COLO668 (cell line): ENCODE results near the gene KRTAP12-4.
"Not testable (repeated sequence)": the region's sequence is repeated elsewhere in the genome, so short reads cannot be mapped to it uniquely, and the experiment has no call there.

Experiments used
- DNase-seq: peaks from one replicate; lab custom pipeline; 2025; ENCODE audit not compliant: unreplicated experiment; lab: John Stamatoyannopoulos, UW

The KRTAP12-4 gene

DNA sequence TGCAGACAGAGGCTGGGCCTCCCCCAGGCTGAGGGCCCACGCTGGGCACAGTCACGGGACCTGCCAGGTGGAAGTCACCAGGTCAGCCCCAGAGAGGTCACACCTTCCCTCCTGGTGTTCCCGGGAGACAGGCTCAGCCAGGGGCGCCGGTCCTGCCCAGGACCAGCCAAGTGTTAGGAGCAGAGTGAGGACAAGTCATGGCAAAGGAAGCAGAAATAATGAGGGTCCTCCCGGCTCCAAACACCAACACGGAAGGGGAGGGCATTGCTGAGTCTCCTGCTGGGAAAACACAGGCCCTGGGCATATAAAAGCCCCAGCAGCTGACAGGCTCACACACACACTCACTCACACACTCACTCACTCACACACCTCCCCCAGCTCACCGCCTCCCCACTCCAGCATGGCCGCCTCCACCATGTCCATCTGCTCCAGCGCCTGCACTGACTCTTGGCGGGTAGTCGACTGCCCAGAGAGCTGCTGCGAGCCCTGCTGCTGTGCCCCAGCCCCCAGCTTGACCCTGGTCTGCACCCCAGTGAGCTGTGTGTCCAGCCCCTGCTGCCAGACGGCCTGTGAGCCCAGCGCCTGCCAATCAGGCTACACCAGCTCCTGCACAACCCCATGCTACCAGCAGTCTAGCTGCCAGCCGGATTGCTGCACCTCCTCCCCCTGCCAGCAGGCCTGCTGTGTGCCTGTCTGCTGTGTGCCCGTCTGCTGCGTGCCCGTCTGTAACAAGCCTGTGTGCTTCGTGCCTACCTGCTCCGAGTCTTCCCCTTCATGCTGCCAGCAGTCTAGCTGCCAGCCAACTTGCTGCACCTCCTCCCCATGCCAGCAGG lies 17.2 kb downstream of the KRTAP12-4 start, which contains the start of gene KRTAP10-10:
Gene KRTAP10-10 (plus strand): TSS at position 339 of the 833 bp plus-strand sequence. CDS start 62 bp downstream, at position 401.
- no peak for DNase-seq

DNA sequence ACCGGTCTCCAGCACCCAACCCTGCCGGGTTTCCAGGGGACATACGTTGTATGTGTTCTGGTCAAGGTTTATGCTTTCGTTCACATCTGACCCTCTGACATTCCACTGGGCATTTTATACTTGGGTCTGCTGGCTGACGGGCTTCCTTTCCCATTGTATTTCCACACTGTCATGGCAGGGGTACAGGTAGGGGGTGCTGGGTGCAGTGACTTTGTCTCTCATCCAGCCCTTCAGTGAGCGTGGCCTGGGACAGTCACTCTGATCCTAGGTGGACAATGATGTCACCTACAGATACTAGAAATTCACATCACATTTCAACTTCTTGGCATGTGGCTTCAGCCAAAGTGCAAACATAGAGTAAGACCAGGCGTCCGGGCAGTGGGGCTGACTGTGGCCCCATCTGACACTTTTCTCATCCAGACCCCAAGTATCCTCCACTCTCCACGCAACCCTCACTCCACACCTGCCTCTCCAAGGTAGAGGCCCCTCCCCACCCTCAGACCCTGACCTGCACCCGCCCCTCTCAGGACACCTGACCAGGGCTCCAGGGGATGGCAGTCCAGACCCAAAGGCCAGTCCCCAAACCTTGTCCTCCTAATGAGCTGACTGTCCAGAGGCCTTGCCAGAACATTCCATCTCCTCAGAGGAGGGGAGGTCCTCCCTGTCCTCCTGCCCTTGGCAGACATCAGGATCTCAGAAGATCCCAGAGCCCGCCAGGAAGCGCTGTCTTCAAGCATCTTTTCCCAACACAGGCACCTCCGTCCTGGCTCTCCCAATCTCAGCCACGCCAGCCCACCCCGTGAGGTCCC lies 18.0 kb downstream of the KRTAP12-4 start:
- DNase-seq = no peak

DNA sequence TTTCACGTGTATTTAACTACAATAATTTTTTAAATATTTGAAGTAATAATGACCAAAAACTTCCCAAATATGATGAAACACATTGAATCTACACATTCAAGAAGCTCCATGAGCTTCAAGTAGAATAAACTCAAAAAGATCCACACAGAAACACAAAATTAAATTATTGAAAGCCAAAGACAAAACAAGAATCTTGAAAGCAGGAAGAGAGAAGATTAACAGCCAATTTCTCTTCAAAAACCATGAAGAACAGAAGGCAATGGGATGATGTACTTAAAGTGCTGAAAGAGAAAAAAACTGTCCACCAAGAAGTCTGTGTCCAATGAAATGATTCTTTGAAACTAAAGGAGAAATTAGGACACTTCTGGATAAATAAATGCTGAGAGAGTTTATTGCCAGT lies 22.4 kb downstream of the KRTAP12-4 start:
- no peak for DNase-seq

DNA sequence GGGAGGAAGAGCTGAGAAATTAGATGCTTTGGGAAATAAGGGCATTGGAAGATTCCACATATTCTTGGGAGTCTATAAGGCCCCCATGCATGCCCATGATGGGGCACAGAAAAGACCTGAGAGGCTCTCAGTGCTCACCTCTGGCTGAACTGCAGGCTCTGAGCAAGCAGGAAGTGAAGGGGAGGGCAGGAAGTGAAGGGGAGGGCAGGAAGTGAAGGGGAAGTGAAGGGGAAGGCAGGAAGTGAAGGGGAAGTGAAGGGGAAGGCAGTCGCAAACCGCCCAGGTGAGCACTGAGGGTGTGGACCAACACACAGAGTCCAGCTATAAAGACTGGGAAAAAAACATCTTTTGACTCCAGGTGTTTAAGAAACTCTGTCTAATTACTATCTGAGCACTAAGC lies 24.0 kb downstream of the KRTAP12-4 start:
- DNase-seq = no peak

DNA sequence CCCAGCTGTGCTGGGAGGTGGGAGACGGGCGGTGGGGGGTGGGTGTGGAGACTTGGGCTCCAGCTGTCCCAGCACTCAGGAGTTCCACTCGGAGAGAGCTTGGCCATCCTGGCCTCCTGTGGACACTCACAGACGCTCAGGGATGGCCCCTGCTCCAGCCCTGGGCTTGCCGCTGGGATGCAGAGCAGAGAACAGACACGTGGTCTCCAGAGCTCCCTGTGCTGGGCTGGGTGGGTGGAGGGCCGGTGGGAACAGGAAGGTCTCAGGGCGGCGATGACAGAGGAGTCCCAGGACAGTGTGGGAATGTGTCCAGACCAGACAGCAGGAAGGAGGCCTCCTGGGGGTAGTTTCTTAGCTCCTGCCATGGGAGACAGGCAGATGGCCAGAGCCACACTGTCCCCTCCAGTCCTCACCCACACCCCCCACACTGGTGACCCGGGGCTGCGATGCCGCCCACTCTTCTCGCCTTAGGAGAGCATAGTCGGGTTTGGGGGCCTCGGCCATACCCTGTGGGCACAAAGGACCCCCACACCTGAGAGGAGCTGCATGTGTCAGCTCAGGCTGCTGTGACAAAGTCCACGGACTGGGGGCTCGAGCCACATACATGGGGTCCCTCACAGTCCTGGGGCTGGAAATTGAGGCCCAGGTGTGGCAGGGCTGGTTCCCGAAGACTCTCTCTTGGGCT lies 25.6 kb downstream of the KRTAP12-4 start:
- DNase-seq = no peak

DNA sequence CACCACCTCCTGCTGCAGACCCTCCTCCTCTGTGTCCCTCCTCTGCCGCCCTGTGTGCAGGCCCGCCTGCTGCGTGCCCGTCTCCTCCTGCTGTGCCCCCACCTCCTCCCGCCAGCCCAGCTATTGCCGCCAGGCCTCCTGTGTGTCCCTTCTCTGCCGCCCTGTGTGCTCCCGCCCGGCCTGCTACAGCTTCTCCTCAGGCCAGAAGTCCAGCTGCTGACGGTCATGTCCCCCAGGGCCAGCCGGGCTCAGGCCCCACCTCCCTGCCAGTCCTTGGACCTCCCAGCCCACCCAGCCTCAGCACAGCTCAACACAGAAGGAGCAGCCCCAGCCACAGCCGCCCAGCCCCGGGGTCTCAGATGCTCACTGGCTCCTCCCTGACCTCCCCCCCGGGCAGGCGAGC lies 26.6 kb downstream of the KRTAP12-4 start:
- not testable (repeated sequence) for DNase-seq

DNA sequence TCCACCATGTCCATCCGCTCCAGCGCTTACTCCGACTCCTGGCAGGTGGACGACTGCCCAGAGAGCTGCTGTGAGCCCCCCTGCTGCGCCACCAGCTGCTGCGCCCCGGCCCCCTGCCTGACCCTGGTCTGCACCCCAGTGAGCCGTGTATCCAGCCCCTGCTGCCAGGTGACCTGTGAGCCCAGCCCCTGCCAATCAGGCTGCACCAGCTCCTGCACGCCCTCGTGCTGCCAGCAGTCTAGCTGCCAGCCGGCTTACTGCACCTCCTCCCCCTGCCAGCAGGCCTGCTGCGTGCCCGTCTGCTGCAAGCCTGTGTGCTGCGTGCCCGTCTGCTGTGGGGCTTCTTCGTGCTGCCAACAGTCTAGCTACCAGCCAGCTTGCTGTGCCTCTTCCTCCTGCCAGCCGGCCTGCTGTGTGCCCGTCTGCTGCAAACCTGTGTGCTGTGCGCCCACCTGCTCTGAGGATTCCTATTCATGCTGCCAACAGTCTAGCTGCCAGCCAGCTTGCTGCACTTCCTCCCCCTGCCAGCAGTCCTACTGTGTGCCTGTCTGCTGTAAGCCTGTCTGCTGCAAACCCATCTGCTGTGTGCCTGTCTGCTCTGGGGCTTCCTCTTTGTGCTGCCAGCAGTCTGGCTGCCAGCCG lies 27.2 kb downstream of the KRTAP12-4 start:
- not testable (repeated sequence) for DNase-seq

DNA sequence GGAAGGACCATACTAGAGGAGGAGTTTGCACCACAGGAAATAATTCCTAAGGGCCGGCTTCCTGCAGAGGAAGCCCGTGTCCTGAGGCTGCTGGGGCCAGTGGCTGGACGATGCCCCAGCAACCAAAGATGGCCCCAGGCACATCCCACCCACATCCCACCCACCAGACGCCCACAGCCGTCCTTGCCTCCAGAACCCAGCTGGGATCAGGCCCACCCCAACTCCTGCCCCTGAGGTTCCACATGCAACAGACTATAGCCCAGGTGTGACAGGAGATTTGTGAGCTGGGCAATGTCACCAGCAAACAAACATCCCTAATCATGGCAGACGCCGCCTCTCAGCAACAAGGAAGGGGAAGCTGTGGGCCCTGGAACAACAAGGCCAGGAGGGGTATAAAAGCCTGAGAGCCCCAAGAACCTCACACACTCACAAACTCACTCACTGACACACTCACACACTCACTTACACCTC lies 27.8 kb downstream of the KRTAP12-4 start, which contains the start of gene KRTAP10-9:
Gene KRTAP10-9 (plus strand): TSS at position 421 of the 471 bp plus-strand sequence. CDS start 79 bp downstream, outside the sequence.
- DNase-seq = no peak

DNA sequence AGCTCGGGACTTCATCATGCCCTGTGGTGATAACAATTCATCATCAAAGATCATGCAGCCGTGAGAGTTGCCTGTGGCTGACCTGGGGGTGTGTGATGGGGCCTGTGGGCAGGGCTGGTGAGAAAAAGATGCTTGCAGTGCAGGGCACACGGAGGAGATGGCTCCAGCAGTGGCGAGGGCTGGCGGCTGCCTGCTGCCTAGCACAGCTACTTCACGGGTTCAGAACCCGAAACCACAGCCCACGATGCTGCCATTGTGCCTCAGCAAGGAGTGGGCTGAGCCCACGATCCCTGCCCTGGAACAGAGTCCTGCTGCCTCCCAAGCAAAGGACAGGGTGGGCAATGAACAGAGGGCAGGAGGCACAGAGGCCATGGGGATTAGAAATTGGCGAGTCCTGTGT lies 28.2 kb downstream of the KRTAP12-4 start:
- DNase-seq = no peak

DNA sequence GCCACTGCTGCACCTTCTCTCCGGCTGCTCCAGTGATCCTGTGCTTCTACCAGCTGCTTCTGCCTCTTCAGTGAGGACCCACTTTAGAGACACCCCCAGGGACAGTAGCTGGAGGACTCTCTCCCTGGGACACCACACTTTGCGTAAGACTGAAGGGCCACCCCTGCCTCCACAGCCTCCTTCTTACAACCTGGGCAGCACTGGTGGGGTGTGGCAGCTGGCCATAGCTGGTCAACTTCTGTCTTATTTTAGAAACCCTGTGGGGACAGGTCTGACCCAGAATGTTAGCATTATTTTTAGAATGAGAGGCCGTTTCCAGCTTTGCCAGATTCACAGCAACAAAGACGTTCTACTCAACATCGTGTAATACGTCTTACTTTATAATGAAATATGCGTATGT lies 28.7 kb downstream of the KRTAP12-4 start:
- no peak for DNase-seq

DNA sequence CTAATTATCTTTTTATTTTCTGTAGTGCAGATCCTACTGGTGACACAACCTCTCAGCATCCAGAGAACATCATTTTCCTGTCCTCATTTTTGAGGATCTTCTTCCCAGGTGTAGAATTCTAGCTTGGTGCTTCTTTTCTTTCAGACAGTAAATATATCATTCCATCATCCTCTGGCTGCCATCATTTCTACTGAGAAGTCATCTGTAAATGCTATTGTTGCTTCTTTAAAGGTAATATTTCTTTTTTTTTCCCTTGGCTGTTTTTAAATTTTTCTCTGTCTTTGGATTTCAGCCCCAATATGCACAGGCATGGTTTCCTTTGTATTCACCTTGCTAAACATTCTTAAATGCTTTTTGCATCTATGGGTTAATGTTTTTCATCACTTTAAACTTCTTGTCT lies 30.9 kb downstream of the KRTAP12-4 start:
- DNase-seq = no peak

DNA sequence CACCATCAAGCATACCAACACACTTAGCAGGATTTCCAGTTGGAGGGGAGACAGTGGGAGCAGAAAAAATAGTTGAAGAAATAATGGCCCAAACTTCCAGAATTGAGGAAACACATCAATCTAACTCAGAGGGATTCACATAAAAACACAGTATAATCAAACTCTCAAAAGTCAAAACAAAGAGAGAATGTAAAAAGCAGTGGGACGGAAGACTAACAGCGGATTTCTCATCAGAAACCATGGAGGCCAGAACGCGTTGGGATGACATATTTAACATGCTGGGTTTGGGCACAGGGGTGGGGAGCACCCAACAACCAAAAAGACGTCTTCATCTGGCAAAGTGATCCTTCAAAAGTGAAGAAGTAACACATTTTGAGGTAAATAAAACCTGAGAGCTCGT lies 34.6 kb downstream of the KRTAP12-4 start:
- no peak for DNase-seq

DNA sequence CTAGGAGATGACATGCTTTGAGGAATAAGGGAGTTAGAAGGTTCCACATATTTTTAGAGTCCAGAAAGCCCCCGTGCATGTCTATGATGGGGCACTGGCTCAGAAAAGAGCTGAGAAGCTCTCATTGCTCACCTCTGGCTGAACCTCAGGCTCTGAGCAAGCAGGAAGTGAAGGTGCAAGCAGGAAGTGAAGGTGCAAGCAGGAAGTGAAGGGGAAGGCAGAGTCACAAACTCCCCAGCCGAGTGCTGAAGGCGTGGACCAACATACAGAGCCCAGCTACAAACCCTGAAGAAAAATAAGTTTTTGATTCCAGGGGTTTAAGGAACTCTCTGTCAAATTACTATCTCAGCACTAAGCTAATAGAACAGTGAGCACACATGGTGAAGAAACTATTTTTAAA lies 35.5 kb downstream of the KRTAP12-4 start:
- no peak for DNase-seq

DNA sequence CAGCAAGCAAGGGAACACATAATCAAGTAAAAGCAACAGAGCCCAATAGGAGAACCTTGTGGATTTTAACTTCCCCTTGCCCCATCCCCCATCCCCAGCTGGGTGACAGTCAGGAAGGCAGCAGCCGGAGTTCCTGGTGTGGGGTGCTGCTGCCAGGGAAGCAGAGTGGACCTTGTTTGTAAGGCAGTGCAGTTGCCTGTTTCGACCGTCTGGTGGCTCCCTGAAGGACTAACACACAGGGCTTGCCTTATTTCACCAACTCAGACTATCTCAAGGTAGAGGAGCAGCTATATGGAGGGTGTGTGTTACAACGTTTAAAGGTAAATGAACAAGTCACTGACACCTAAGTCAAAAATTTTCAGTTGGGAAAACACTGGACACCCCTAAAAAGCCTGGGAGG lies 36.0 kb downstream of the KRTAP12-4 start:
- DNase-seq = peak; percentile 17

DNA sequence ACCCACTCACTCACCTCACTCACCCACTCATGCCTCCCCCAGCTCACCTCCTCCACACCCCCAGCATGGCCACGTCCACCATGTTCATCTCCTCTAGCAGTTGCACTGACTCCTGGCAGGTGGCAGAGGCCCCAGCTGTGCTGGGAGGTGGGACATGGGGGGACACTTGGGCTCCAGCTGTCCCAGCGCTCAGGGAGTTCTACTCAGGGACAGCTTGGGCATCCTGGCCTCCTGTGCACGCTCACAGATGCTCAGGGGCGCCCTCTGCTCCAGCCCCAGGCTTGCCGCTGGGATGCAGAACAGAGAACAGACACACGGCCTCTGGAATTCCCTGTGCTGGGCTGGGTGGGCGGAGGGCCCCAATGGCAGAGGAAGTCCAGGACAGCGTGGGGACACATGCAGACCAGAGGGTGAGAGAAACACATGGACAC lies 37.4 kb downstream of the KRTAP12-4 start:
- DNase-seq = no peak

DNA sequence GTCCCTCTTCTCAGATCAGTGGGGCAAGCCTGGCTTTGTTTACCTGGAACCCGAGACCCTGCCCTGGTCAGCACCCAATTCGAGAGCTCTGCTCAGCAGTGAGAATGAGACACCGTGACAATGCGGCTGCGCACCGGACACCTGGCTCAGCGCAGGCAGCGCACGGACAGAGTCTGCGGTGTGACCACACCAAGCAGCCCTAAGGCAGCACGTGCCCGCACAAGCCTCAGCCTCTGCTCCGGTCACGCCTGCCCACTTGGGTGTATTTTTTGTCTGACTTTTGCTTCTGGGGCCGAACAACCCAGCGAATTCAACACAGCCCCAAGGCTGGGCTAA lies 37.9 kb downstream of the KRTAP12-4 start:
- DNase-seq = no peak

DNA sequence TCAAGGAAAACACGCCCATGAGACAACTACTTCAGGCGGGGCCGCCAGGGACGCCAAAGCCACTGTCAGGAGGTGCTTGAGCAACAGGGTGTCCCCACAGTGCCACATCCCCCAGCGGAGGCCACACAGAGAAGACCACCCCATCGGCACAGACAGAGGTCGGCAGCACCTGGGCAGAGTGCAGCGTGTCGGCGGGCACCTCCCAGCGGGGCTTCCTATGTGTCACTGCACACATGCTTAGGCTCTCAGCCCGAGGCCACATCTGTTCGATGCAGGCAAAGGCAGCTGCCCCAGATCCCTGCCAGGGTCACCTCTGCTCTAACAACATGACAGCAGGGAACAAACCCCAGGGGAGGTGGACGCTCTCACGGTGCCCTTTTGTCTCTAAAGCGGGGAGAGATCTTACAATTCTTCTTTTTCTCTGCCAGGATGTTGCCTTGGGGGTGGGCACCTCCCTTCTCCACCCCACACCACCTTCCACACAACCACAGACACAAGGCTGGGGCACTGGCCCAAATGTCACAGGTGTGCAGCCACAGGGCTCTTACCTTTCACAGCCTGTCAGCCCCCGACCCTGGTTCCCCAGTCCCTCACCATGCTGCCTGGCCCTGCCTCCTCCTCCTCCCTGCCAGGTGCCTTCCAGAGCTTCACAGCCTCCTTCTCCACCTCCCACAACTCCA lies 38.4 kb downstream of the KRTAP12-4 start:
- no peak for DNase-seq

DNA sequence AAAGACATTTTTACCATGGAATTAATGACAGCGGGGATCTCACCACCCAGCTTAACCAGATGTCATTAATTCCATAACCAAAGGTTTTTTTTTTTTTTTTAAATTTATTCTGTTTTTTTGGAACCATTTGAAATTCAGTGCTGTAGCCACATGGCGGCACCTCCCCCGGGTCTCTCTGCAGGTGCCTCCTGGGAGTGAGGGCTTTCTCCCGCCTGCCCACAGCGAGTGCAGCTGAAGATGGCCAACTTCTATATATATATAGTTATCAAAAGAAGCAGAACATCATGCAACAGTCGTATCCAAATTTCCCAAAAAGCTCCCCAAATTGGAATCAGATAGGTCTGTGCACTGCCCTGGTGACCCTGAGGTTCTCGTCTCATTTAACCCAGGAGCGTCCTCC lies 39.0 kb downstream of the KRTAP12-4 start:
- DNase-seq = no peak

DNA sequence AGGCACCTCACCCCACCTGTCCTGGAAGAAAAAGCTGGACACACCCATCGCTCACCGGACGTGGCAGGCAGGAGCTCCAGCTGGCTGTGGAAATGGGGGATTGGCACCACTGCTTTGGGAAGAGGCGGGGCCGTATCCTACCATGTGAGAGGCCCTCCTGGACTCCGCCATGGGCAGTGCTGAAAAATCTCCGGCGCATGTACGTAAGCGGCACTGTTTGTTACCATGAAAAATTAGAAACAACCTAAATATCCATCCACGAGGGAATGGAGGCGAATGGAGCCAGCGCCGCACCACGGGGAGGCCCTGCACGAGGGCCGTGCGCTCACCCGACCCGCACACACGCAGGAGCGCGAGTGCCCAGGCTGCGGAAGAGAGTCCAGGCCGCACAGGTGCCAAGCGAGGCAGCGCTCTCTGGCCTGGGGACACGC lies 39.5 kb downstream of the KRTAP12-4 start:
- DNase-seq = peak; percentile 46

DNA sequence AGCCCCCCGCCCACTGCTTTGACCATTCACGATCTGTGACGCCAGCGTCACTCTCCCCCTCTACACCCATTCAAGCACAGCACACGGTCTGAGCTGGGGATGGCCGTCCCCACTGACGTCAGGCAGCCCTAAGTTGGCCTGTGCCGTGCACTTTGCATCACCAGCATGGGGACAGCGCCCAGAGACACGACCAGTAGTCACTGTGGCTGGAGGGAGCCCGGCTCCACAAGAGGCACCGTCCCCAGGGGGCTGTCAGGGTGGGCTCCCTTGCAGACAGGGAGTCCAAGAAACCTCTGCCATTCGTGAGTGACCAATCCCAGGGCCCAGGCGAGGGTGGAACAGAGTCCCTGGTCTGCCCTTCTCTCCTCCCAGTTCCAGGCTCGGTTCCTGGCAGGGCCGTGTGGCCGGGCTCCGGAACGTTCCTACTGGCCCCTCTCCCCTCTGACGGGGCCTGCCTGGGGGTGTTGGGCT lies 40.3 kb downstream of the KRTAP12-4 start:
- no peak for DNase-seq
